Fibroblast of villous mesenchyme (primary cell): Measurements from ENCODE around the gene EXOC4. TPM values are rescaled to one million over a fixed set of nuclear protein-coding genes. Genes with fewer than 3 reads are reported as not detected.

Experiments used
- DNase-seq: peaks from one replicate; pipeline ENCODE4 v3.0.0-alpha.2; 2010; ENCODE audit warnings: low read depth
- H3K4me3 ChIP-seq: 2 replicates; pipeline ENCODE4 v1.5.1; 2011; ENCODE audit warnings: low read depth, mild to moderate bottlenecking, low read length
- total RNA-seq: library from RNA; depleted of rRNA; stranded (reverse); fragments of >200 nt; gene quantifications from 2 replicates; pipeline ENCODE4 v1.2.3, GENCODE V29; 2012
- TF ChIP-seq, protein P1 (sequence below): IDR thresholded peaks from 2 replicates; pipeline ENCODE4 v1.5.1; 2012; ENCODE audit warnings: low read depth, mild to moderate bottlenecking, low read length; ENCODE audit not compliant: insufficient read depth

The EXOC4 gene
- total RNA-seq, 1 donor, result 106 TPM

DNA sequence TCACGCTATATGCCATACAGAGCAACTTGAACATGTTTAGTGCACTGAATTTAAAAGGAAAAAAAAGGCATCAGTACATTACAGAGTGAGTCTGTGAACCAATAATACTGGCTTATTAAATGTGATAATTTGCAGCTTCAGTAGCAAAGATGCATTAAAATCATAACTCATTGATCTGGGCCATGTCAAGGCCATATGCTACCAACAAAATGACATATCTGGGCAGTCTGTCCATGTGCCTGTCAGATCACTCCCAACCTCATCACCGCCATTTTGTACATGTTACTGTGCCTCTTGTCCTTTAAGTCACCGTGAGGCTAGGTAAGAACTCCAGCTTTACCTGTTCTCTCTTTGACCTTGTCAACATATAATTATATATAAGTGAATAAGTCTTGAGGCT is 566.8 kb downstream of the EXOC4 start:
- TF ChIP-seq, protein P1, sequence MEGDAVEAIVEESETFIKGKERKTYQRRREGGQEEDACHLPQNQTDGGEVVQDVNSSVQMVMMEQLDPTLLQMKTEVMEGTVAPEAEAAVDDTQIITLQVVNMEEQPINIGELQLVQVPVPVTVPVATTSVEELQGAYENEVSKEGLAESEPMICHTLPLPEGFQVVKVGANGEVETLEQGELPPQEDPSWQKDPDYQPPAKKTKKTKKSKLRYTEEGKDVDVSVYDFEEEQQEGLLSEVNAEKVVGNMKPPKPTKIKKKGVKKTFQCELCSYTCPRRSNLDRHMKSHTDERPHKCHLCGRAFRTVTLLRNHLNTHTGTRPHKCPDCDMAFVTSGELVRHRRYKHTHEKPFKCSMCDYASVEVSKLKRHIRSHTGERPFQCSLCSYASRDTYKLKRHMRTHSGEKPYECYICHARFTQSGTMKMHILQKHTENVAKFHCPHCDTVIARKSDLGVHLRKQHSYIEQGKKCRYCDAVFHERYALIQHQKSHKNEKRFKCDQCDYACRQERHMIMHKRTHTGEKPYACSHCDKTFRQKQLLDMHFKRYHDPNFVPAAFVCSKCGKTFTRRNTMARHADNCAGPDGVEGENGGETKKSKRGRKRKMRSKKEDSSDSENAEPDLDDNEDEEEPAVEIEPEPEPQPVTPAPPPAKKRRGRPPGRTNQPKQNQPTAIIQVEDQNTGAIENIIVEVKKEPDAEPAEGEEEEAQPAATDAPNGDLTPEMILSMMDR, result no peak
- DNase-seq, result no peak
- H3K4me3 ChIP-seq, result no peak overlapping the region

DNA sequence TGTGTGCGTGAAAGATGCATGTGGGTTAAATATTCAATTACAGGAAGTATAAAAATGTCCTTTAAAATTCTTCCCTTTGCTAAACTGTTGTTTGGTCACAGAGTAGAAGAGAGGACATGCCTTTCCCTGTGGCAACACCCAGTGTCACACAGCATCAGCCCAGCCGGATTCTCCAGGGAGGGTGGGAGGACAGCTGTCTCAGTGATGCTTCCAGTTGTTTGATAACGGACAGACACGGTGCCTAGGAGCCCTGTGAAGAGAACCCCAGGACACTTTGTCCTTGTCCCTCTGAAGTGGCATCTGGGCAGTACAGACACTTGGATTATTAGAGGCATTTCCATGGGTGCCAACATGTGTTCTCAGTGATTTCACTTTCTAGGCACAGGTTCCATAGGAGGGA is 567.7 kb downstream of the EXOC4 start:
- DNase-seq, result no peak
- H3K4me3 ChIP-seq, result no peak overlapping the region
- TF ChIP-seq, protein P1, result no peak

- H3K4me3 ChIP-seq, result no peak overlapping the region
- TF ChIP-seq, protein P1, result no peak
- no peak for DNase-seq
Measured at GRCh38 chr7:133821171-133821570, 568.3 kb downstream of the EXOC4 start.

DNA sequence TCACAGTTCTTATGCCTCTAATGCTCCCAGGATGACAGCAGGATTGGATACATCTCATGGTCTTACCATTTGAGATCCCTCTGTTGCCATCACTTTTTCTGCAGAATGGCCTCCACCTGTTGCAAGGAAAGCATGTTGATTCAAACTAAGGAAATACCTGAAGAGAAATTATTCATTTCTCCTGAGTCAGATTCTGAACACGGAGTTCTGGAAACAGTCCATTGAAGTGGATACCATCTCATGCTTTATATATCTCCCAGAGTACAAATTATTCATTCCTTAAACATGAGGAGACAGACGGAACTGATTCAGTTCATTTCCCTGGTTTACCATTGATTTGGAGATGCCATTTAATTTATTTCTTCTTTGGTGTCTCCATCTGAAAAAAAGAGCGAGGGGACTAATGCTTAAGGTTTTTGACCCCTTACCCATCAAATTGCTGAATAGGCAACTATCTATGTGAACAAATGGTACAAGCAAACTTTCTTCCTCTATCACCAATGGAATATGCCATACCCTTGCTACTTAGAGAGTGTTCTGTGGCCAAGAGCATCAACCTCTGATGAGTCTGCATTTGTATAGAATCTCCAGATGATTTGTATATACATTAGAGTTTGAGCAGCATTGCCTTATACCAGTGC is 569.2 kb downstream of the EXOC4 start:
- TF ChIP-seq, protein P1, result no peak
- no peak for DNase-seq
- no peak overlapping the region for H3K4me3 ChIP-seq

GRCh38 chr7:133822868-133823552 is 570.1 kb downstream of the EXOC4 start:
- no peak overlapping the region for H3K4me3 ChIP-seq
- TF ChIP-seq, protein P1, result no peak
- DNase-seq, result no peak

DNA sequence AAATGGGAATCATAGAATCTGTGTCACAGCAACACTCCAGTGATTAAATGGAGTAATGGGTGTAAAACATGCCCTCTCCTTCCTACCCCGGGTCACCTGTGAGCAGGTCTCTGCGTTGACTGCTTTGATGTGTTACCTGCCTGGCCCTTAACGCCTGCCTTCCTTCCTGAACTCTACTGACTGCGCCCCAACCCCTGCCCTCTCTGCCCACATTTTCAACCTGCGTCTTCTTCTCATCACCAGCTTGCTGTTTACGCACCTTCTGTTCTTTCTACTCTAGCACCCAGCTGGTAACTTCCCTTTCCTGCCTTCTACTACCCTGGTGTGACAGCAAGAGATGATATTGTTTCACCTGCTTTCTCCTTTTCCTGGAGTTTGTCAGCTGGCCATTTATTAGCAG is 571.3 kb downstream of the EXOC4 start:
- no peak overlapping the region for H3K4me3 ChIP-seq
- no peak for DNase-seq
- TF ChIP-seq, protein P1, result no peak
